HG02938 (cell line): Measurements from ENCODE around the gene EMILIN3.

Source experiments
- ATAC-seq: cut with Tn5 transposase; IDR thresholded peaks from one replicate; pipeline ENCODE4 v1.9.1; 2021; ENCODE audit warnings: mild to moderate bottlenecking, moderate library complexity; ENCODE audit not compliant: unreplicated experiment

EMILIN3 gene

GRCh38 chr20:41366546-41367392, at the start of gene EMILIN3:
Gene EMILIN3, minus strand, starts transcription at chr20:41366818. Its CDS starts 184 bp downstream, at chr20:41366634.
- no peak for ATAC-seq

- ATAC-seq, result no peak
Observed at GRCh38 chr20:41415191-41415590, 48.6 kb upstream of the EMILIN3 start.

- no peak for ATAC-seq
Observed at GRCh38 chr20:41413169-41413568, 46.6 kb upstream of the EMILIN3 start.

DNA sequence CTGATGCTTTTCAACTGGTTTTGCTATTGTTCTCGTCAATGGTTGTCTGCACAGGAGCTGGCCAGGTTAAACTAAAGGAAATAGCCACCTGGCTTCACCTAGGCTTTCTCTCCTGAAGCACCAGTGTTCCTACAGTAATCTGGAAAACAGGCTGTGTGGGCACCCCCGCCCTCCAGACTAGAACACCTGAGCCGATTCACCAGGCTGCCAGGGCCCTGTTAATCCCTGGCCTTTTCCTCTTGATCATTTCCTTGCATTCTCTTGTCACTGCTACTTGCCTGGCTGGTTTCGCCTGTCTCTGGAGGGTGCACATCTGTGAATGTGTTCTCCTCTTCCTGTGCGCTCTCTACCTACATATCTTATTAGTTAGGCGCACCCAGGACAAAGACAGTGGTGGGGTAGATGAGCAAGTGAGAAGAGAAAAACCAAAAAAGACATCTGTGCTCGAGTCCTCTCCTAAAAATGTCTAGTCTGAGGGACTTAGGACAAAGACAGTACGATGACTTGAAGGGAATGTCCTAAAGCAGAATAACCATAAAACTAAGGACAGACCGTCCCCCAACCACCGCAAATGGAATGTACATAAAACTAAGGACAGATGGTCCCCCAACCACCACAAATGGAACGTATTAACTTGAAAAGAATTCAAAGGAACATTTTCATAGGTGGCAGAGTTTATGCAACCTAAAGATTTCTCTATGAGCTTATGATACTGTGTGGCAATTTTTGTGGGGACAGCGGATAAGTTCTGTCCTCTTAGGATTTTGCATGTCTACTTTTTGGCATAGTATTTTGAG, 45.9 kb upstream of the EMILIN3 start:
- no peak for ATAC-seq

- ATAC-seq, result no peak
Observed at GRCh38 chr20:41411391-41411847, 44.8 kb upstream of the EMILIN3 start.

DNA sequence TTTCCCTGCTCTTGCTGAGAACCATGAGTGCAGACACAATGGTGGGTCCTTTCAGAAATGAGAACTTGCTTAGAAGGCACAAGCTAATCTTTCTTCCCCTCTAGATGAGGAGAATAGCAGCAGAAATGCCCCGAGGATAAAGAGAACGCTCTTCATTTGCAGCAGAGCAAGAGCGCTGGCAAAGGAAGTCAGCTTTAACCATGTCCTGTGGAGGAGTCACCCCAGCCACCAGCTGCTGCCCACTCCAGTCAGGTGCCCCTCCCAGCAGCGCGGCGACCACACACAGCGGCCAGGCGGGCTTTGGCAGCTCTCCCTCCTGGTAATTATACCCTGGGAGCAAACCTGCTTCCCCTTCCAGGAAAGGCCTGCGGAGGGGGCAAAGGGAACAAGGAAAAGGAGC, 42.4 kb upstream of the EMILIN3 start:
- ATAC-seq, result no peak

GRCh38 chr20:41408156-41408794, 41.7 kb upstream of the EMILIN3 start:
- ATAC-seq, result no peak

DNA sequence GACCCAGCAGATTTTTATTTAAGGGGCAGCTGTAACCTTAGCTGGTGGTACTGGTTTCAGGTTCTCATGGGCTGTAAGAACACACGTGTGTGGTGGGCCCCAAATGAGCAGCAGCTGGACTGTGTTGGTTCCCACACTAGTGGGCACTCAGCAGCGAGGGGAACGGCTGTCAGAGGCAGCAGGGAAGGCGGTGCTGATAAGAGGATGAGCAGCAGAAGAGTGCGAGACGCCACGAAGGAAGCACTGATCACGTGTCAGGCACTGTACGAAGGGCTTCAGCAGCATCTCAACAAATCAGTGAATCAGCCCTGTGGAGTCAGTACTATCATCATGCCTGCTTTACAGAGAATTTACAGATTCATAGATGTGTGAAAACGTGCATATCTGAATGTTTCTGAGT, 41.0 kb upstream of the EMILIN3 start:
- no peak for ATAC-seq

DNA sequence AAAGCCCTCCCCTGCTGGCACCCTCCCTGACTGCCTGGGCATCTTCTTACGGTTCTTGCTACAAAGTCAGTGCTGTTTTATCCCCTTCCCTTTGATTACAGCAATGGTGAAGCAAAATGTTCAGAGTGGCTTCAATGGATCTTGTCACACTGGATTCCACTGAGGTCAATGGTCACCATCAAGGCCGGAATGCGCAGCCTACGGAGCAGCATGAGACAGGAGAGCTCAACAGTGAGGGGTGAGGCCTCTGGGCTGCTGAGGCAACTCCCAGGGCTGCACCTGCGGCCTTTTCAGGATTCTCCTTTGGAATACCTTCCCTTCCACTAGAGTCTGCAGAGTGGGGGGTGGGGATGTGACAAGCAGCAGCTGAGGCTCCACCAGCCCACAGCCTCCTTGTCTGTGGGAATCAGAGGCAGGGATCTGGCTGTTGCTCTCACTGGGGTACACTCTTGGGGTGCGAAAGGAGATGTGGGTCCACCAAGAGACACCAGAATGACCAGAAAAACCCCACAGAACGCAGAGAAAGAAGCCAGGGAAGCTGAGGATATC, 40.4 kb upstream of the EMILIN3 start:
- ATAC-seq, result no peak

DNA sequence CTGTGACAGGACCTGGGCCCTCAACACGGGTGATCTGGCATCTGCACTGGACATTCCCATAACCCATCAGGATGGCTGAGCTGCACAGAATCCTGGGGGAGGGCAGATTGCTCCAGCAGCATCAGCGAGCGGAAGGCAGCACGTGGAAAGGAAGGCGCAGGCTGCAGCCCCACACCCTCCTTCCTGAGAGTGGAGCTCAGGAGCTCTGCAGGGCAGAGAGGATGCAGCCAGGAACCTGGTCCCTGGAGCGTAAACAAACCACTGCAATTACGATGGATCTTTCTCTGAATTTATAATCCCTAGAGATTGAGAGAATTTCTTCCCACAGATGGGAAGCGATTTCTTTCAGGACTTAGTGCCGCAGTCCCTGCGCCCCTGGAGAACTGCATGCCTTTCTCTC, 39.7 kb upstream of the EMILIN3 start:
- no peak for ATAC-seq

DNA sequence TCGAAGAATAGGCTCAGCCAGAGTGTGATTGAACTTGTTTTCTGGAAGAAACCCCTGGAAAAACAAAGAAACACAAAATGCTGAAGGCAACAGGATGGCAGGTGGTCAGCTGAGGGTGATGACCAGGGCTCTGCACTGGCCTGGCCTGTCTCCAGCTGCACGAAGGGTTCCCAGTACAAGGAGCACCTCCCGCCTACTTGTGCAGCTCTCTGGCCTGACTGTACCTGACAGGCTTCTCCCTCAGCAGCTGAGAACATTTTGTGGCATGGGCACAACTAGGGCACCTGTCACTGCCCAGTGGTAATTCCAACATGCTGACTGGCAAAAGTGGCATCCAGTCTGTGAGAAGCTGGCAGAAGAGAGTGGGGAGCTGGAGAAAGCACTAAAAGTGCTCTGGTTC, 38.8 kb upstream of the EMILIN3 start:
- no peak for ATAC-seq

GRCh38 chr20:41403604-41404003, 37.0 kb upstream of the EMILIN3 start:
- ATAC-seq, result no peak

DNA sequence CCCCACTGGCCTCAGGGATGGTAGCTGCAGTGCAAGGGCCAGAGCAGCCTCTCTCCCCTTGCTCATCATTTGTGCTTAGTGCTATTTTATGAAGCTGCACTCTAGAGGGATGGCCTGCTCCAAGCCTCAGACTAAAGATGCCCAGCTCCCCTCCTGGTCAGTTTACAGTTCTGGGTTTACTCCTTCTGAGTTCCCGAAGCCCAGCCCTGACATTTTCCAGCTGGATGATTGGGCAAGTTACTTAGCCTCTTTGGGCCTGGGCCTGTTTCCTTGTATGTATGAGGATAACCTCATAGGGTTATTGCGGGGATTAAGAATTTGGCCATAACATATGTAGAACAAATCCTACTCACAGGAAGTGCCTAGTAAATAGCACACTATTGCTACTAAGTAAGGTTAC, 31.8 kb upstream of the EMILIN3 start:
- no peak for ATAC-seq

DNA sequence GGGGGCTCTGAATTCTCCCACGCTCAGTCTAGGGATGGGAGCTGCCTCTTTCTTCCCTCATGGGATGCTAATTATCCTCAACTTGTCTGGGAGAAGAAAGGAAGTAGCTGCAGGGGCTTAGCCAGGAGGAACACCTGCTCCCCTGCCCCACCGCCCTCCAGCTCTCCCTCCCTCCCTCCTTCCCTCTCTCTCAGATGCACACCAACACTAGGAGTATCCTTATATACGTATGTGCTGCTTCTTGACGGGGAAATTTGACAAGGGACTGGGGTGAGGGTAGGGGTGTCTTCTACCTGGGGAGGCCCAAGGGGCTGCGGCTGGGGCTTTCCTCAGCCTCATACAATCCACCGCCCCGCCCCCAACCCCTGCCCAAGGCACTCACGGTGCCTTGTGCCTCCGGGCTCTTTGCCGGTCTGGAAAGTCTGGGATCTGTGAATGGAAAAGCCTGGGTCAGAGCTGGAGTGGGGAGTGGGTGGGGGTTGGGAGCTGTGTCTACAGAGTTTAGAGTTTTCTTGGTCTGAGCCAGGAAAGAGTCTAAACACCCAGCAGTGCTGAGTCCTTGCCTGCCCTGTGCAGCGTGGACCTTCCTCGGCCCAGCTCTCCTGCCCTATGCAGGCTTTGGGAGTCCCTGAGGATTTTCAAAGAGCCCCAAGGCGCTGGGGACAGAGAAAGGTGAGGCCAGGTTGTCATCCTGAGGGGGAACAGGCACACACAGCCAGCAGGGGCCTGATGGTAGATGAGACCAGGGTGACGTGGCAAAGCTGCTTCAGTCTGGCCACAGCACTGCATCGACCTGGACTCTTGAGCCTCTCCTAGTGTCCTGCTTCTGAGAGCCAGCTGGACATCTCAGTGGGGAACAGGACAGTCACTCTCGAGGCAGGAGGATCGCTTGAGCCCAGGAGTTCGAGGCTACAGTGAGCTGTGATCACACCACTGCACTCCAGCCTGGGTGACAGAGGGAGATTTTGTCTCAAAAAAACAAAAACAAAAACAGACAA, 29.3 kb upstream of the EMILIN3 start:
- no peak for ATAC-seq

- no peak for ATAC-seq
Observed at GRCh38 chr20:41394931-41395666, 28.5 kb upstream of the EMILIN3 start.

GRCh38 chr20:41394081-41394480, 27.5 kb upstream of the EMILIN3 start:
- ATAC-seq, result no peak

DNA sequence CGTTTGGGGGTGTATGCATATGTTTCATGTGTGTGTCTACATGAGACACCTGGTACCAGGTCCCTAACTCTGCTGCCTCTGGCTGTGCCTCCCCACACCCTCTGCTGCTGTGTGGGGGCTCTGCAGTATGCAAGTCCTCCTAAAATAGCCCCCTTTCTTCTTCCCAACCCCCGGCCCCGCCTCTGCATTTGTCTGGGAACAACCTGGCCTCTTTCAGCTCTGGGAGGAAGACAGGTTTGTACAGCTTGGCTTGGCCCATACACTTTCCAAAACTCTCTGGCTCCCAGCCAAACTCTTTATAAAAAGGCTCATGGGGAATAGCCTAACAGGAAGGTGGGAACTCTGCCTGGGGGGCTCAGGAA, 27.1 kb upstream of the EMILIN3 start:
- ATAC-seq, result no peak

DNA sequence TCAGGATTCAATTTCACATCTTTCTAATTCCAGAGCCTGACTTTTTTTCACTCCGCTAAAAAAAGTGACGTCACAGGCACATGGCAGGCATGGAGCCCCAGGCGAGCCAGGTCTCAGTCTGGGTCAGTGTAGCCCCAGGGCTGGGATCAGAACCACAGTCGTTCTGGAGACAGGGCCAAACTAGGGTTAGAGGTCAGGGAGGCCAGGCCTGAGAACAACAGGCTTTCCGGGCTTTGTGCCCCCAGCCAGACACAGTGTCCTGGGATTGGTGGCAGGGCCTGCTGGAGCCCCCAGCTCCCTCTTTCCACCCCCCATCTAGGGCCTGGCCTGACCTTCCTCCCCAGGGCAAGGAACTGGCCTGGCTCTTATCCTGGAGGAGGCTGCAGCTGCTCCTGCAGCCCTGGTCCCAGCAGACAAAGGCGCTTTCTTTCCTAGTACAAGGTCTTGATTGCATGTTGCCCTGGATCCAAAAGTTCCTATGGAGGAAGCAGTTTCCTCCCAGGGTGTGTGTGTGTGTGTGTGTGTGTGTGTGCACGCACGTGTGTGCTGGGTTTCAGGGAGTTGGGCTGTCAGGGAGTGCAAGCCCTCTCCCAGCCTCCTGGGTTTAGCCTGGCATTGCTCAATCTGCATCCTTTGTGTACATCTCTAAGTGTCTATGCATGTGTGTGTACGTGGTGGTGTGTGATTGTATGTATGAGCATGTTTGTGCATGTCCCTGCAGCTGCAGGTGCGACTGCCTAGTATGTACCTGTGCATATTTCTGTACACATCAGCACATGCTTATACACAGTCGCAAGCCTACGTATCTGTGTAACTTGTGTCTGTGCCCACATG, 26.5 kb upstream of the EMILIN3 start:
- no peak for ATAC-seq

- no peak for ATAC-seq
Observed at GRCh38 chr20:41392295-41392694, 25.7 kb upstream of the EMILIN3 start.
